ENCODE results near the gene DCXR. TPM values are rescaled to one million over a fixed set of nuclear protein-coding genes. Genes with fewer than 3 reads are reported as not detected.
A peak's percentile ranks its signal among the peaks of the same experiment; 100 is the strongest.

The DCXR gene
- total RNA-seq, 1 donor from 2014 or later, result 36.5 TPM

DNA sequence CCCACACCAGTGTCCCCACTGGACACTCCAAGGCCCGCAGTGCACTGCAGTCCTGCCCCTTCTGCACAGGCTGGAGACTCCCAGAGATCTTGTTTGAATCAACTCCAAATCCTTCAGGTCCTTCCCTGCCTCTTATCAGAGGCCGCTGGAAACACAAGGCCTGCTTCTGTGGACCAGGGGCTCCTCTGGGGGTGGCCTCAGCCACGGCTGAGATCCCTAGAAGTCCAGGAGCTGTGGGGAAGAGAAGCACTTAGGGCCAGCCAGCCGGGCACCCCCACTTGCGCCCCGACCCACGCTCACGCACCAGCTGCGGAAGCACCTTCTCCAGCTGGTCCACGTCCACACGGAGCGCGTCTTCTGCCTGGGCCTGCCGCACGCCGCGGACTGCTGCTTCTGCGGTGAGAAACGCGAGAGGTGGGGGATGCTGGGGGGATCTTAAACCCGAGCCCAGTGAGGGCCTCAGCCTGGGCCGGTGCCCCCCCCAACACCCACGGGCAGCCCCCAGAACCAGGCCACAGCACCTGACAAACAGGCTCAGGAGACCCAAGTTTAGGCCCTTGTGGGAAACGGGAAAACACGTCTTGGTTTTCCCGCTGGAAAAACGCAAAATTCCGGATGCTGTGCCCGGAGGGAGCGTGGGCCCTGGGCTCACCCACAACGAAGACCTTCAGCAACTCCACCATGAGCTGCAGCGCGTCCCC lies 18.4 kb downstream of the DCXR start:
- H4K20me1 ChIP-seq (ENCODE audit: low read depth), result peaks cover 29% of the 10 kb centered on the region
- no peaks in the 10 kb centered on the region for H3K36me3 Mint-ChIP-seq

GRCh38 chr17:82018152-82018988 lies 19.1 kb downstream of the DCXR start:
- no peaks in the 10 kb centered on the region for H3K36me3 ChIP-seq
- peaks cover 15% of the 10 kb centered on the region for H3F3A ChIP-seq (ENCODE audit: low read depth)
- no peak overlapping the region for H3K4me3 ChIP-seq
- H3K27ac ChIP-seq, result no peak overlapping the region
- no peaks in the 10 kb centered on the region for H3K9me3 Mint-ChIP-seq
- H3K4me2 ChIP-seq, result no peak overlapping the region
- no peak for DNase-seq (ENCODE audit: low spot score)
- peaks cover 8% of the 10 kb centered on the region for H3K4me1 Mint-ChIP-seq
- H3K9me3 ChIP-seq (ENCODE audit: low read depth), result no peaks in the 10 kb centered on the region
- no peak overlapping the region for H3K9ac ChIP-seq
- TF ChIP-seq EZH2phosphoT487 (IDR thresholded peaks at IDR 0.05) (no peak), EZH2 (IDR thresholded peaks at IDR 0.05) (no peak)
- TF ChIP-seq, protein P1, sequence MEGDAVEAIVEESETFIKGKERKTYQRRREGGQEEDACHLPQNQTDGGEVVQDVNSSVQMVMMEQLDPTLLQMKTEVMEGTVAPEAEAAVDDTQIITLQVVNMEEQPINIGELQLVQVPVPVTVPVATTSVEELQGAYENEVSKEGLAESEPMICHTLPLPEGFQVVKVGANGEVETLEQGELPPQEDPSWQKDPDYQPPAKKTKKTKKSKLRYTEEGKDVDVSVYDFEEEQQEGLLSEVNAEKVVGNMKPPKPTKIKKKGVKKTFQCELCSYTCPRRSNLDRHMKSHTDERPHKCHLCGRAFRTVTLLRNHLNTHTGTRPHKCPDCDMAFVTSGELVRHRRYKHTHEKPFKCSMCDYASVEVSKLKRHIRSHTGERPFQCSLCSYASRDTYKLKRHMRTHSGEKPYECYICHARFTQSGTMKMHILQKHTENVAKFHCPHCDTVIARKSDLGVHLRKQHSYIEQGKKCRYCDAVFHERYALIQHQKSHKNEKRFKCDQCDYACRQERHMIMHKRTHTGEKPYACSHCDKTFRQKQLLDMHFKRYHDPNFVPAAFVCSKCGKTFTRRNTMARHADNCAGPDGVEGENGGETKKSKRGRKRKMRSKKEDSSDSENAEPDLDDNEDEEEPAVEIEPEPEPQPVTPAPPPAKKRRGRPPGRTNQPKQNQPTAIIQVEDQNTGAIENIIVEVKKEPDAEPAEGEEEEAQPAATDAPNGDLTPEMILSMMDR (IDR thresholded peaks at IDR 0.05), result no peak
- H4K20me1 ChIP-seq (ENCODE audit: low read depth), result peaks cover 29% of the 10 kb centered on the region
- peaks cover 3% of the 10 kb centered on the region for H3K27me3 Mint-ChIP-seq (ENCODE audit: insufficient read depth, low read depth)
- H3K4me3 Mint-ChIP-seq, result peak overlapping the region; percentile 60
- H3K27ac Mint-ChIP-seq, result no peak overlapping the region
- no peaks in the 10 kb centered on the region for H3K27me3 ChIP-seq
- peaks cover 6% of the 10 kb centered on the region for H3K4me1 ChIP-seq
- no peaks in the 10 kb centered on the region for H3K36me3 Mint-ChIP-seq
- peaks cover 15% of the 10 kb centered on the region for H3K79me2 ChIP-seq (ENCODE audit: low read depth)
- no peak overlapping the region for H2AFZ ChIP-seq (replicated peaks)

More for the DNA sequence above, 18.4 kb downstream of the DCXR start:
- Histone ChIP-seq H3K4me1 (peaks cover 10% of the 10 kb centered on the region), H3K9me3 (ENCODE audit: low read depth) (no peaks in the 10 kb centered on the region), H3K4me2 (no peak overlapping the region), H3K9ac (no peak overlapping the region), H2AFZ (replicated peaks) (no peak overlapping the region), H3K27me3 (no peaks in the 10 kb centered on the region), H3K79me2 (ENCODE audit: low read depth) (peaks cover 20% of the 10 kb centered on the region), H3K27ac (no peak overlapping the region), H3F3A (ENCODE audit: low read depth) (peaks cover 15% of the 10 kb centered on the region), H3K4me3 (no peak overlapping the region), H3K36me3 (no peaks in the 10 kb centered on the region)
- Mint-ChIP-seq H3K4me3 (no peak overlapping the region), H3K9me3 (no peaks in the 10 kb centered on the region), H3K27ac (no peak overlapping the region), H3K4me1 (peaks cover 12% of the 10 kb centered on the region), H3K27me3 (ENCODE audit: insufficient read depth, low read depth) (no peaks in the 10 kb centered on the region)
- no peak for DNase-seq (ENCODE audit: low spot score)
- TF ChIP-seq EZH2 (IDR thresholded peaks at IDR 0.05) (no peak), EZH2phosphoT487 (IDR thresholded peaks at IDR 0.05) (no peak)
- TF ChIP-seq, protein P1 (IDR thresholded peaks at IDR 0.05), result no peak

- H3K27ac ChIP-seq, result peak overlapping the region; percentile 29
- no peak overlapping the region for H2AFZ ChIP-seq (replicated peaks)
- no peaks in the 10 kb centered on the region for H3K9me3 ChIP-seq (ENCODE audit: low read depth)
- H3K27me3 ChIP-seq, result no peaks in the 10 kb centered on the region
- H3K27ac Mint-ChIP-seq, result no peak overlapping the region
- peaks cover 6% of the 10 kb centered on the region for H3K4me1 ChIP-seq
- H3K4me3 ChIP-seq, result no peak overlapping the region
- peaks cover 15% of the 10 kb centered on the region for H3K79me2 ChIP-seq (ENCODE audit: low read depth)
- no peaks in the 10 kb centered on the region for H3K9me3 Mint-ChIP-seq
- H3K4me1 Mint-ChIP-seq, result peaks cover 11% of the 10 kb centered on the region
- no peak for DNase-seq (ENCODE audit: low spot score)
- peaks cover 15% of the 10 kb centered on the region for H3F3A ChIP-seq (ENCODE audit: low read depth)
- no peaks in the 10 kb centered on the region for H3K36me3 Mint-ChIP-seq
- no peak overlapping the region for H3K4me3 Mint-ChIP-seq
- peaks cover 29% of the 10 kb centered on the region for H4K20me1 ChIP-seq (ENCODE audit: low read depth)
- no peak overlapping the region for H3K4me2 ChIP-seq
- TF ChIP-seq EZH2phosphoT487 (IDR thresholded peaks at IDR 0.05) (no peak), EZH2 (IDR thresholded peaks at IDR 0.05) (no peak)
- TF ChIP-seq, protein P1 (IDR thresholded peaks at IDR 0.05), result no peak
- peaks cover 3% of the 10 kb centered on the region for H3K27me3 Mint-ChIP-seq (ENCODE audit: insufficient read depth, low read depth)
- no peak overlapping the region for H3K9ac ChIP-seq
- H3K36me3 ChIP-seq, result no peaks in the 10 kb centered on the region
Observed at GRCh38 chr17:82017612-82018151, 19.8 kb downstream of the DCXR start.

Data from neural progenitor cell (in vitro differentiated cells).